Measurements from ENCODE around the gene MAP1LC3B.

MAP1LC3B gene

DNA sequence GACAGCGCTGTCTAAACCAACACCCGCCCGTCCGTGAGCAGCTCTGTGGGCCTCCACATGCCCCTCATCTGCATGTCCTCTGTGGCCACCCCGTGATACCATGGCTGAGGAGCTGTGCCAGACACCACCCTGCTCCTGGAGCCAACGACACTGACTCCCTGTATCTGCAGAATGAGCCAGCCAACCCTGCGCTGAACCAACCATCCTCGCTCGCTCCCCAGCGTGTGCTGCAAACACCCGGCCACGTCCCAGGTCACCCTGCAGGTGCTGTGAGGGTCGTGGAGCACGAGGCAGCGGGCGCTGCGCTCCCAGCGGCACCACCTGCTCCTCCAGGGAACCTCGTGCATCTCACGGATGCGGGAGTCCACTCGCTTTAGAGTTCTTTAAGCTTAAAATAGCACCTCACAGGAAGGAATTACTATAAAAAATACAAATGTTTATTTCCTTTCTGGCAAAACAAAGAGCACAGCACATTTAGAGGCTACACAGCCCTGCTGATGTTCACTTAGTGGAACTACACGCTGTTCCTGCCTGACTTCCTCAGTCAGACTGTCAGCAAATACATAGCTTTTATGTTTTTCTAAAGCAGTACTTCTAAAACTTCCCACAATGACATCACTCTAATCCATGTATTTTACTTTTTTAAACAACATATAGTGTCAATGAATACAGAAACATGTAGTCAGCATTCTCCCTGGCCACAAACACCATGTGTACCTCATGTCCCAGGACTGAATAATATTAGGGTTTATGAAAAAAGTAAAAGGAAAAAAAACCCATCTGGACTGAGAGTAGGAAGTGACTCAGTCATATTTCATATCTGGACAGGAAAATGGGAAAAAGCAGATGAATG is 43.5 kb downstream of the MAP1LC3B start:
- DNase-seq, result no peak

DNA sequence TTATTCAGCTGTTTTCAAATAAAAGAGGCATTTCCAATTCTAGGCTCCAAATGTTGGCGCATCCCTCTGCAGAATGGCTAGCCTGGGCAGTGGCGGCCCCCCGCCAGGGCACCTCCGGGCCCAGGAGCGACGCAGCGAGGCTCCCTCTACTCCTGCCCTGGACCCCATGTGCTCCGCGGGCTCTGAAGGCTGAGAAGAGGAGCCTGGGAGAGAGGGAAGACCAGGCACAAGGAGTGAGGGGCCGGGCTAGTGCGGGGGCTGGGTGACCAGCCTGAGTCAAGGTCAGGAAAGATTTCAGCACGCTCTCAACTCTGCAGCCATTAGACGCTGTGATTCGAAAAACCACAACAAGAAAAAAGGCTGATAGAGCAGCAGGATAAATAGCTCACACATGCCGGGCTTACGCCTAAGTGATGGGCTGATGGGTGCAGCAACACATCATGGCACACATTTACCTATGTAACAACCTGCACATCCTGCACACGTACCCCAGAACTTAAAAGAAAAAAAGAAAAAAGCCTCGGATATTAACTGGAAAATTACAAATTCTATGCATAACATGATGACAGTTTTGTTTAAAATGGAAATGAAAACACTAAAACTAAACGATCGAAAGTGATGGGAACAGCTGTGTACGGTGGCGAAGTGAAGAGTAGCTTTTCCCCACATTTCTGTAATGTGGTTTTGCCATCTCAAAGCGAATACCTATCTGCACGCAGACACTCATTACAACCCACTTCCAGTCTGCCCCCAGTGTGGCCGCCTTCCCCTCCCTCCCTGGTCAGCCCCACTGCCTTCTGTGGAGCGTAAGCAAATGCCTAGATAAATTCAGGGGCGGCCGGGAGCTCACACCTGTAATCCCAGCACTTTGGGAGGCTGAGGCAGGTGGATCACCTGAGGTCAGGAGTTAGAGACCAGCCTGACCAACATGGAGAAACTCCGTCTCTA is 44.4 kb downstream of the MAP1LC3B start:
- DNase-seq, result no peak

DNA sequence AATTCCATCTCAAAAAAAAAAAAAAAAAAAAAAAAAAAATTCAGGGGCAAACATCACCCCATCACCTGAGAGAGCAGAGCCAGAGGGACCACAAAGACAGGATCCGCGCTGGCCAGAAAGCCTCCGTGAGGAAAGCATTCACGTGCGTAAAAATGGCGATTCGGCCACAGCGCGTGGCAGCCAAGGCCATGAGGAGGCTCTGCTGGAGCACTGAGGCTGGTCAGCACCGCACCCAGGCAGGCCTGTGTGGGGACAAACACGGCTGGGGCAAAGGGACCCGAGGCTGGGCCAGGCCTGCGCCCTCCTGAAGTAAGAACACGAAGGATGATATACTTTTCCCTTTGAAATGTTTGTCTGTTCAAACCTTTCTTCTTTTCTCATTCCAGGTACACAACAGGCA is 45.2 kb downstream of the MAP1LC3B start:
- no peak for DNase-seq

DNA sequence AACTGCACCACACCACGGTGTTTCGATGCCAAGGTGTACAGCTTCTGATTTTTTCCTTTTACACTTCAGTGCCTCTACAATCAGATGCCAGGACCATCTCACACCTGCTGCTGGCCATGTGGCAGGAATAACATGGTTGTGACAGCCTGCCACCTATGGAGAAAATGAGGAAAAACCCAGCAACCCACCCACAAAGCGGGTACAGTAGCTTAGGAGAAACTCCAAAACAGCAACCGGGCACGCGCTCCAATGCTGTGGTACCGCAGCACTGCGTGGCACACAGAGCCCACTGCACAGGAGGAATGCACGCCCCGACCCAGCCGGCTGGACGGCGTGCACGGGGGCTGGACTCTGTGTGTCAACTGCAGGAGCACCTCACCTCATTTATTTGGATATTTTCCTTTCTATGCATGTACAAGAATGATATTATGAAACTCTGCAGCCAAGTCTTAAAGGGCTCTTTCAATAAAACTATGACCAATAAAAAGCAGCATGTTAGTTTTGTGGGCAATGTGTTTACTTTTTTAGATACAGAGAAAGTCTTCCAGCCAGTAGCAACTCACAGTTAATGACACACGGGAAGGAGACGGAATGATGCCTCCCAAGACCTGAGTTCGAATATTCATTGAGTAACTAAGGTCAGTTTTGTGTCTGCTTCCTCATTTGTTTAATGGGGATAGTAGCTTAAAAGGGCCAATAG is 45.9 kb downstream of the MAP1LC3B start:
- DNase-seq, result no peak

DNA sequence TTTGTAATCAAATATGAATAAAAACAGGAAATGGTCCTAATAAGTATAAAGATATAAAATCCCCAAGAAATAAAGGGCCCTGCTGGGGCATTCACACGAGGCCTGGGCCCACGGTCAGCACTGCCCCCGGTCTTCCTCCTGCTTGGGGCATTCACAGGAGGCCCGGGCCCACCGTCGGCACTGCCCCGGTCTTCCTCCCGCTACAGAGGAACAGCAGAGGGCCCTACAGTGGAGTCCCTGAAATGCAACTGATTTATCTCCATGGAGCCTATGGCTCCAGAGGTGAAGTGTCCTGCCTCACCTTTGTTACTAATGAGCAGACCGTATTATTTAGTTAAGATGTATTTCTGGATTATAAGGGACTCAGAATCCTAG is 46.5 kb downstream of the MAP1LC3B start:
- DNase-seq, result no peak

DNA sequence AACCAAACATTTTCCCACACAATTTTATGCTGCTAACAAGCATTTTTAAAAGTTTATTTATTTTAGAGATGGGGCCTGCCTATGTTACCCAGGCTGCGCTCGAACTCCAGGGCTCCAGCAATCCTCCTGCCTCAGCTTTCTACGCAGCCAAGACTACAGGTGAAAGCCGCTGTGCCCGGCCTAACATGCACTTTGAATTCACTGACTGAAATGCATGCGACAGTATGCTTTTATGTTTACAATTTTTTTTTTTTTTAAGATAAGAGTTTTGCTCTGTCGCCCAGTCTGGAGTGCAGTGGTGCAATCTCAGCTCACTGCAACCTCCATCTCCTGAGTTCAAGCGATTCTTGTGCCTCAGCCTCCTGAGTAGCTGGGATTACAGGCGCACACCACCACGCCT is 47.8 kb downstream of the MAP1LC3B start:
- no peak for DNase-seq

DNA sequence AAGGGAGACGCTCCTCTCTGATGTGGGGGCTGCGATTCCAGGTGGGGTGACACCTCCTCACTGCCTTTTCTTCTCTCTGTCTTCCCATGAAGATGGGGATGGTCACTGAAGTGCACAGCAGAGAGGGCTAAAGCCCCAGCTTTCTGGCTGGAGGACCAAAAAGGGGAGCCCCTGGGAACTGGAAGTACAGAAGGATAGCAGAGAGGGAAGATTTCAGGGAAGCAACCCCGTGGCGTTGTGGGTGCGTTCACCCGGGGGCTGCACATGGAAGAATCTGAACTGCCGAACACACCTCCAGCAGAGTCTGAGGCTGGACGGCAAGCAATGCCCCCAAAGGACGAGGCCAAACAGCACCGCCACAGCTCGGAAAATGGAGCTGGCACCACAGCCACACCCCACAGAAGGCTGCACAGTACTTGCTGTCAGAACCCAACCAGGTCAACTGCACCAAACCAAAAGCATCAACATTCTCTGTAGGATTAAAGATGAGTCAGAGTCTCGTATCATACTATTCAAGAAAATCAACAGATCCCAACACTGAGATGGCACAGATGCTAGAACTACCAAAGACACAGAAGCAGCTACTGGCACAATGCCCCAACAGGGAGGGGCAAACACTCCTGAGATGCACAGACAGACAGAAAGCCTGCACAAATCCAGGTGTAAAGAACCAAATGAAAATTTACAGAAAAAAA is 49.9 kb downstream of the MAP1LC3B start:
- DNase-seq, result no peak

DNA sequence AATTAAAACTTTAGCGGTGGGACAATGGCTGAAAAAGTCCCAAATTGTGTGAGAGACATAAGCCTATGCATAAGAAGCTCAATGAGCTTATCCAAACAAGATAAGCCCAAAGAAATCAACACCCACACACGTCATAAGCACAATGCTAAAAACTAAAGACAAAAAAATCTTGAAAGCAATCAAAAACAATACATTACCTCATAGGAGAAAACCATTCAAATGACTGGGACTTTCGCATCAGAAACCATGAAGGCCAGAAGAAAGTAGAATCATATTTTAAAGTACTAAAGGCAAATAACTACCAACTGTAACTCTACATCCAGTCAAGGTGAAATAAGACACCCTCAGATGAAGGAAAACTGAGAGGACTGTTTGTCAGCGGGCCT is 50.4 kb downstream of the MAP1LC3B start:
- DNase-seq, result no peak

DNA sequence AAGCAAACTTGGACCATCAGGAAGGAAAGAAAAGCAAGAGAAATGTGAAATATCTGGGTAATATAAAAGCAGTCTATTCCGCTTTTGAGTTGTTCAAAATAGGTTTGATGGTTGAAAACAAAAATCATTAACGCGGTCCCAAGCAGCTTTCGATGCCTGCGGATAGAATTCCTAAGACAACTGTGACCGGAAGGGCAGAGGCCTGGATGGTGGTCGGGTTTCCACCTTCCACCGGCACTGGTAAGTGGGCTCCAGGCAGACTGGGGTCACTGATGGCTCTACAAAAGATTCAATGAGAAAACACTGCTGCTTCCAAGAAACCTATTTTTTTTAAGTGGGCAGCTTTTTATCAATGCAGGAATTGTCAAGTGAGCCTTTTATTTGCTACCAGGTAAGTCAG is 50.9 kb downstream of the MAP1LC3B start:
- DNase-seq, result no peak

DNA sequence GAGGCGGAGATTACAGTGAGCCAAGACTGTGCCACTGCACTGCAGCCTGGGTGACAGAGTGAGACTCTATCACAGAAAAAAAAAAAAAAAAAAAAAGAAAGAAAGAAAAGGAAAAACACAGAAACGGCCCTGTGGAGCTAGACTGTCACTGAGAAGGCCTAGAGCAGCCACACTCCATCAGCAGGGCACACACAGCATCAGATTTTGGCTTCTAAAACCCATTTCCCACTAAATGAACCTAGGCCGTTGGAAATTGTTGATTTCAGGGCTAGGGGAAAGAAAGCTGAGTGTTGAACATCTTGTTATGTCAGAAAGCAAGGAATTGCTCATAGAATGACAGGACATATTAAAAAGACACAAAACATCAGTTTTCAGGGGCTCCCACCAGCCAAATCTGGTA is 51.8 kb downstream of the MAP1LC3B start:
- no peak for DNase-seq

DNA sequence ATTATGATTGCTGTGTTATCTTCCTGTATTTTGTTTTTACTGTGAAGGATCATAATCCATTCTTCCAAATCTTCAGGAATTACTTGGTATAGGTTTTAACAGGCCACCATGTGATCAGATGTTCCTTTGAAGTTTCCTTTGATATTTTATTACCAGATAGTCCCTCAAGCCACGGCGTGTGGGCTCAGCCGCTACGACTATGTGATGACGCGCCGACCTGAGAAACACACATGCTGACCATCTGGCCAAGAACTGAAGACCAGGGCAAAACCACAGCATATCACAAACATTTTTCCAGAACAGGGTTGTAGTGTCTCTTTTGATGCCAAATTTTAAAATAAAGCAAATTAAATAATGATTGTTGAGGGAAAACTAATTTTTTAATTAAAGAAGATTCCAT is 53.4 kb downstream of the MAP1LC3B start:
- no peak for DNase-seq

DNA sequence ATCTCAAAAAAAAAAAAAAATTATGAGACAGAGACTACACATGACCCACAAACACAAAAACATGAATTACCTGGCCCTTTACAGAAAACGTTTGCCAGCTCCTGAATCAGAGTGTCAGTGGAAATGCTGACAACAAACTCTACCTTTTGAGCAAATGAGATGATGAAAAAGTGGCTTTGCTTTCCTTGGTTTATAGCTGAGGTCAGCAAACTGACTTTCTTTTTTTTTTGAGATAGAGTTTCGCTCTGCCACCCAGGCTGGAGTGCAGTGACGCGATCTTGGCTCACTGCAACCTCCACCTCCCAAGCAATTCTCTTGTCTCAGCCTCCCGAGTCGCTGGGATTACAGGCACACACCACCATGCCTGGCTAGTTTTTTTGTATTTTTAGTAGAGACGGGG is 54.3 kb downstream of the MAP1LC3B start:
- no peak for DNase-seq

DNA sequence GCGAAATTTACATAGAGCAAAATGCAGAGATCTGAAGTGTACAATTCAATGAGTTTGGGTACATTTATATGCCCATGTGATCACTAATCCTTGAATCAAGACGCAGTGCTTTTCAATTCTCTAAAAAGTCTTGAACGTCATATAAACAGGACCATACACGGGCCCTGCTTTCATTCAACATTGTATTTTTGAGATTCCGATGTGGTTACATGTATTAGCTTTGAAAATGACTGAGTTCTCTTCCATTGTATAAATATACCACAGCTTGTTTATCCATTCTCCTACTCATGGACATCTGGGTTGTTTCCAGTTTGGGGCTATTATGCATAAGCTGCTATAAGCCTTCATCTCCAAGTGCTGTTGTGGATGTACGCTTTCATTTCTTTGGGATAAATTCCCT is 55.2 kb downstream of the MAP1LC3B start:
- no peak for DNase-seq

DNA sequence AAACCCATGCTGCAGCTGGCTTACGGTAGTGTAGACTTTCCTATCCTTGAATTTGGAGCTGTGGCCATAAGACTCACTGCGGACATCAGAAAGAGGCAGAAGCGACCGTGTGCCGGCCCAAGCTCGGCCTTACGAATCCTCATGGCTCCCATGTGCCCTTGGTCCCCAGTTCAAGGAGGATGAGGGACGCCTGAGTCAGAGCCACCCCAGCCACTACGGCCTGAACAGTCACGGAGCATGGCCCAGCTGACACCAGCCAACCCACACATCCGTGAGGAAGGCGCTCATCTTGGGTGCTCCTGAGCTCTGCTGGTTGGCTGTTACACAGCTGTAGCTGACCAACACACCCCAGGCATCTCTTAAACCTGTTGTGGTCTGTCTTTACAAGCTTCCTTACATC is 56.7 kb downstream of the MAP1LC3B start:
- DNase-seq, result no peak

DNA sequence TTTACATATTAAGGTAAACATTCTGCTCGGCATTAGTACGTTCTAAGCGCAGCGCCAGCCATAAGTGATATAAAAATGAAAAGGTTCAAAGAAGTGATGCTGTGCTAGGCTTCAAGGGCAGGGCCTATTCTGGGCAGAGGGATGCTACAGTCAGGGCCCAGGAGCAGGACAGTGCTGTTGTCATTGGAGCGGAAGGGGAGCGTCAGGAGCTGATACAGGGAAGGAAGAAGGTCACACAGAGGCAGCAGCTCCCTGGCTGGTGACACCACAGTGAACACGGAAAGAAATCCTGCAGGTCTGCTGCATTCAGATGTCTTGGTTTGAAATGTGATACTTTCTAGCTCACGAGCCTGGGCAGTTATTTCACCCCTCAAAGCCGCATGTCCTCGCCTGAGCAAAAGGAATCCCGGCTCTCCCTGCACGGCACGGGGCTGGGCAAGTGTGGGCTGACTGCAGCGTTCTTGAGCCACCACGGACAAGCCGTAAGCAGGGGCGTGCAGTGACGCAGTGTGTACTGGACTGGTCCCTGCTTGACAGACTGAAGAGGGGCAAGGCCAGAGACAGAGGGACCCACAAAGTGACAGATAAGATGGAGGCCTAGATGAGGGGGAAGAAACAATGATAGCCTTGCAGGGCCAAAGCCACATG is 59.6 kb downstream of the MAP1LC3B start:
- no peak for DNase-seq

DNA sequence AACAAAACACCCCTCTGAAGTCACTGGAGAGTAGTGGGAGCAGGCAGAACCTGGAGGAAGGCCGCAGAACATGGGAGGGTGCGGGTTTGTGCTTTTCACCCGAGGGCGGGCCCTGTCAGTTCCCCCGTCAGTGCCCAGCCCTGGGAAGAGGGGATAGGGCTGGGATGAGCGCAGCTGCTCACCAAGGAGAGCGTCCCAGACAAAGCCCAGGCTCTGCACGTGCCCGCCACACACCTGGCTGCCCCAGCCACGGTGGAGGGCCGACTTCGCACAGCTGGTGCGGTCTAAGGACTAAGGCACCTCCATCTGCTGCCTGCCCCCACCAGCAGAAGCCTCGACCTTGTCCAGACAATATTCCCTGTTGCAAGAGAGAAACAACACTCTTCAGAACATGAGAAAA is 61.2 kb downstream of the MAP1LC3B start:
- DNase-seq, result no peak

Data from activated naive CD4-positive, alpha-beta T cell (primary cell).